HG03442 (cell line): Measurements from ENCODE around the gene DCTN3.
"Not testable (repeated sequence)": the region's sequence is repeated elsewhere in the genome, so short reads cannot be mapped to it uniquely, and the experiment has no call there.

Experiments
- ATAC-seq: cut with Tn5 transposase; IDR thresholded peaks from one replicate; pipeline ENCODE4 v1.9.1; 2021; ENCODE audit warnings: mild to moderate bottlenecking, moderate library complexity; ENCODE audit not compliant: unreplicated experiment

DCTN3 gene

GRCh38 chr9:34647651-34648050 lies 27.4 kb upstream of the DCTN3 start:
- no peak for ATAC-seq

- no peak for ATAC-seq
Measured at GRCh38 chr9:34647084-34647403, 26.7 kb upstream of the DCTN3 start.

- peak; percentile 79 for ATAC-seq
Measured at GRCh38 chr9:34646211-34647083, 26.2 kb upstream of the DCTN3 start, which contains the start of gene GALT. TSS of gene GALT (plus strand) at chr9:34646675. CDS start at chr9:34646705, 30 bp downstream.

- no peak for ATAC-seq
Measured at GRCh38 chr9:34644766-34645314, 24.5 kb upstream of the DCTN3 start.

- ATAC-seq, result no peak
Measured at GRCh38 chr9:34642679-34643078, 22.4 kb upstream of the DCTN3 start.

- not testable (repeated sequence) for ATAC-seq
Measured at GRCh38 chr9:34639322-34639721, 19.0 kb upstream of the DCTN3 start.

- ATAC-seq, result no peak
Measured at GRCh38 chr9:34638138-34638445, 17.8 kb upstream of the DCTN3 start.

GRCh38 chr9:34637356-34638137 lies 17.3 kb upstream of the DCTN3 start, which contains the start of gene SIGMAR1:
TSS of gene SIGMAR1 (minus strand) at chr9:34637787. CDS start at chr9:34637697, 90 bp downstream.
- ATAC-seq, result peak; percentile 82

- ATAC-seq, result peak; percentile 27
Measured at GRCh38 chr9:34636791-34637355, 16.6 kb upstream of the DCTN3 start.

- no peak for ATAC-seq
Measured at GRCh38 chr9:34635556-34635955, 15.3 kb upstream of the DCTN3 start.

- ATAC-seq, result no peak
Measured at GRCh38 chr9:34634551-34635248, 14.4 kb upstream of the DCTN3 start.

- no peak for ATAC-seq
Measured at GRCh38 chr9:34633851-34634550, 13.7 kb upstream of the DCTN3 start.

GRCh38 chr9:34633166-34633565 lies 12.9 kb upstream of the DCTN3 start:
- ATAC-seq, result no peak

- no peak for ATAC-seq
Measured at GRCh38 chr9:34630402-34631154, 10.3 kb upstream of the DCTN3 start.

- ATAC-seq, result no peak
Measured at GRCh38 chr9:34629491-34629808, 9.2 kb upstream of the DCTN3 start.

GRCh38 chr9:34628656-34629490 lies 8.6 kb upstream of the DCTN3 start, which contains the start of gene ARID3C:
TSS of gene ARID3C (minus strand) at chr9:34629066. CDS start at chr9:34628014, 1,052 bp downstream.
- no peak for ATAC-seq

- ATAC-seq, result no peak
Measured at GRCh38 chr9:34627716-34628655, 7.7 kb upstream of the DCTN3 start.

- no peak for ATAC-seq
Measured at GRCh38 chr9:34625186-34625486, 4.8 kb upstream of the DCTN3 start.
